HG03139 (cell line): ENCODE results near the gene KLK3.

Experiments used
- ATAC-seq: cut with Tn5 transposase; IDR thresholded peaks from one replicate; pipeline ENCODE4 v1.9.1; 2021; ENCODE audit not compliant: unreplicated experiment

The KLK3 gene

GRCh38 chr19:50830266-50831025, 24.3 kb upstream of the KLK3 start:
- ATAC-seq, result no peak

DNA sequence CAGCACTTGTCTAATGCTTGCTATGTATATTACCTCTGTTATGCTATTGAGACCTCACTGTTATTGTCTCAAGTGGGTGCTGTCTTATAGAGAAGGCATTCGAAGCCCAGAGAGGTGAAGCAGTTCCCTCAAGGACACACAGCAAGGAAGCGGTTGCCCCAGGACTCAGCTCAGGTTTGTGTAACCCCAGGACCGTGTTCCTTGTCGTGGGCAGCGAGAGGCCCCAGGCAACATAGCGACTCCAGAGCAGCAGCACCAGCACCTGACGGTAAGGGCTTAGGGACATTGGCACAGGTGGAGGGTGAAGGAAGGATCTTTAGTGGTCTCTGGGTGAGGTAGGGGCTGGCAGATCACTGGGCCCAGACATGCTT, 23.7 kb upstream of the KLK3 start:
- ATAC-seq, result no peak

DNA sequence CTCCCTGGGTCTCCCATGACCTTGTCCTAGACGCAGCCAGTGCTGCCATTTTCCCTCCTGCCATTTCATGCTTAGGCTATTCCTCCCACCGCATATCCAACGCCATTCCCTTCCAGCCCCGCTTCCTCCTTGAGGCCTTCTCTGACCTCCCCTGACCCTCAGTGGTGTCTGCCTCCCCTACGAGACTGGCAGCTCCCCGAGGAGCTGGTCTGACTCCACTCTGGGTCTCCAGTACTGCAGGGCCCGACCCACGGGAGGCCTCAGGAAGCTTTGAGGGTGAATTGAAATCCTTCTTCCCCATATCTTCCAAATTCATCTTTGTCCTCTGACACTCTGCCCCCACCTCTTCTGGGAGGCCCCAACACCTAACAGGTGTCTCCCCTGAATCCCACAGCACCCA, 22.0 kb upstream of the KLK3 start:
- ATAC-seq, result no peak

DNA sequence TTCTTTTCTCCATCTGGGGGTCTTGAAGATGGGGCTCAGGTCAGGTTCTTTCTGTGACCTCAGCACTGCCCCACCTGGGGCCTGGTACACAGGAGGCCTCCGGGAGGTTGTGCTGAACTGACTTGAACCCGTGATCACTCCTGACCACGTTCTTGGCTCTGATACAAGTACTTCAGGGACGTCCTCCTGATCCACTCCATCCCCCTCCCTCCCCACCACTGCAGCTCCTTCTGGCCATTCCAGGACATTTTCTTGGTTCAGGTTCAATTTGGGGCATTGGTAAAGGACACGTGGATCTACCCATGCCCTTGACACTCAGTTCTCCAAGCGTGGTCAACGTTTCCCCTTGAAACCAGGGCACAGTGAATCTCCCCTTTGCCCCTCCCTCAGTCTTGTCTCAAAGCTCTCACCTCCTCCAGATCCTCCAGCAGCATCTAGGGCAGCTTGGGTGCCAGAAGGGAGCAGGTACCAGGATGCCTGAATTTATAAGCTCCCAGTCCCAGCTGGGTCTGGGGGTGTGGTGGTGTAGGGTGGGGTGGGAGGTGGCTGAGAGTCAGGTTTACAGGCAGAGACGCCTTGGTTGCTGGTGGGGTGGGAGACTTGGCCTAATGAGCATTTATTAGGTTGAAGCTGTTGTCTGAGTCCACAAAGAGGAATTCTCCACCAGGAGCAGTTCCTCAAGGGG, 21.5 kb upstream of the KLK3 start, which contains the start of gene KLK15:
KLK15 (minus strand) TSS at position 458 of the 685 bp plus-strand sequence. CDS start 2,082 bp downstream, outside the sequence.
- ATAC-seq, result no peak

GRCh38 chr19:50833802-50834167, 20.9 kb upstream of the KLK3 start:
- no peak for ATAC-seq

GRCh38 chr19:50835103-50835784, 19.5 kb upstream of the KLK3 start:
- ATAC-seq, result no peak

DNA sequence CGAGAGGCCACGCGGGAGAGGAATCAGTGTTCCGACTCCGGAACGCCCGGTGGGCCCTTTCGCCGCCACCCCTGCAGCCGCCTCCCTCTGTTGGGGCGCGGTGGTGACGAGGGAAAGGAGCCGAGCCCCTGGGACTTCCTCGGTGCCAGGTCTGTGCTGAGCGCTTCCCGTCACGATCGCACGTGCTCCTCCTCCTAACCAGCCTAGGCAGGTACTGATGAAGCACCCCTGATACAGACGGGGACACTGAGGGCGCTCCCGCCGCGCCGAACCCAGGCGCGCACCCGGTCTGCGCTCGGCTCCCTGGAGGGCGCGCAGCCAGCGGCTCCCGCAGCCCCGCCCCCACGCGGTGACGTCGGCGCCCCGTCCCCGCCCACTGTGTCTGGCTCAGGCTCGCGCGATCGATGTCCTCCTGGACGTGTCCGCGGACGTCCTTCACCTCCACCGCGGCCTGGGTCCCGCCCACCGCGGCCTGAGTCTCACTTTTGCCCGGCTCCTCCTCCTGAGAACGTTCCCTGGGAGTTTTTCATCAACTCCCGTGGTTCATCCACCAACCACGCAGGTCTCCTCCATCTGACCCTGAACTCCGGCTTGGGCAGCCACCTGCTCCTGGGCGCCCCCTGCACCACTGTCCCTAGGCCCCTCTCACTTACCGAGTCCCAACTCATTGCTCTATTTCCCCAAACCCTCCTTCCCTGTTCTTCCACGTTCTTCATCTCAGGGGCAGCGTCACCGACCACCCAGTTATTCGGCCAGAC, 18.8 kb upstream of the KLK3 start:
- ATAC-seq, result peak; percentile 70

GRCh38 chr19:50836543-50837195, 18.0 kb upstream of the KLK3 start:
- no peak for ATAC-seq

GRCh38 chr19:50837300-50837699, 17.4 kb upstream of the KLK3 start:
- no peak for ATAC-seq

DNA sequence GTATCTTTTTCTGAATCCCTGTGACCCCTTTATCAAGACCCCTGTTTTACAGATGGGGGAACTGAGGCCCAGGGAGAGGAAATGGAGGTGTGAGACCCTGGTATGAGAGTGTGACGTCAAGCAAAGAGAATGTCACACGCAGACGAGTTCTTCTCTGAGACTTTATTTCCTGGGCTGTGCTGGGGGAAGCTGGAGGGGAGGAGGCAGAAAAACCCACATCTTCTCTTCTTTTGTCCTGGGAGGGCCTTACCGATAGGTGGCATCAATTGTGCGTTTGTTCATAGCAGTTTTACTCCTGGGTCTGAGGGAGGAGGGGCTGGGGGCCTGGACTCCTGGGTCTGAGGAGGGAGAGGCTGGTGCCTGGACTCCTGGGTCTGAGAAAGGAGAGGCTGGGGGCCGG, 16.5 kb upstream of the KLK3 start:
- ATAC-seq, result no peak

DNA sequence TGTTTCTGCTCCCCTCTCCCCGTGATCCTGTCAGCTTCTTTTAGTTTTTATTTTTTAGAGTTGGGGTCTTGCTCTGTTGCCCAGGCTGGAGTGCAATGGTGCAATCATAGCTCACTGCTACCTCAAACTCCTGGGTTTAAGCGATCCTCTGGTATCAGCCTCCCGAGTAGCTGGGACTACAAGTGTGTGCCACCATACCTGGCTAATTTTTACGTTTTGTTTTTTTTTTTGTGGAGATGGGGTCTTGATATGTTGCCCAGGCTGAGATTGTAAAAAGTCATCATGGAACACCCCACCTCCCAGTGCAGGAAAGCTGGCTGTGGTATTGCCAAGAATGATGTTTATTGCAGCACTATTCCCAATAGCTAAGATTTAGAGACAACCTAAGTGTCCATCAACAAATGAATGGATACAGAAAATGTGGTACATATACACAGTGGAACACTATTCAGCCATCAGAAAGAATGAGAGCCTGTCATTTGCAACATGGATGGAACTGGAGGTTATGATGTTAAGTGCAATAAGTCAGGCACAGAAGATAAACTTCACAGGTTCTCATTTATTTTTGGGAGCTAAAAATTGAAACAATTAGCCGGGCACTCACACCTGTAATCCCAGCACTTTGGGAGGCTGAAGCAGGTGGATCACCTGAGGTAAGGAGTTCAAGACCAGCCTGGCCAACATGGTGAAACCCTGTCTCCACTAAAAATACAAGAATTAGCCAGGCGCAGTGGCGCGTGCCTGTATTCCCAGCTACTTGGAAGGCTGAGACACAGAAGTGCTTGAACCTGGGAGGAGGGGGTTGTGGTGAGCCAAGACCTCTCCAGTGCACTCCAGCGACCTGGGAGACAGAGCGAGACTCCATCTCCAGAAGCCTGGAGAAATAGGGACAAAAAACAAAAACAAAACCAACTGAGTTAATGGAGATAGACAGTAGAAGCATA, 14.7 kb upstream of the KLK3 start:
- no peak for ATAC-seq

- ATAC-seq, result no peak
These were observed 12.6 kb upstream of the KLK3 start for GRCh38 chr19:50842130-50842529.

GRCh38 chr19:50843205-50843604, 11.5 kb upstream of the KLK3 start:
- ATAC-seq, result no peak

DNA sequence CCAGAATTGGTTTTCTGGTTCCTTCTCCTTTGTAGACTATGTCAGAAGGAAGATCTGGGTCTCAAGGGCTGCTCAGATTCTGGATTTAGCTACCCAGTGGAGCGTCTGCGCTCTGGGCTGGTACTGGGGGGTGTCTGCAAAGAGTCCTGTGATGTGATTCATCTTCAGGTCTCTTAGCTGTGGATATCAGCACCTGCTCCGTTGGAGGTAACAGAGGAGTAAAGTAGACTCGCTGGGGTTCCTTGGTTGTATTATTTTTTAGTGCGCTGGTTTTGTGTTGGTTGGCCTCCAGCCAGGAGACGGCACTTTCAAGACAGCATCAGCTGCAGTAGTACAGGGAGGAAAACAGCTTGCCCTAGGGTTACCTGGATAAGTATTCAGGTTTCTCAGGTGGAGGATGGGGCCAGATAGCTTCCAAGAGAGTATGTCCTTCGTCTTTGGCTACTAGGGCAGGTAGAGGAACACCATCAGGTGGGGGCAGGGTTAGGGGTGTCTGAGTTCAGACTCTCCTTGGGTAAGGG, 11.0 kb upstream of the KLK3 start:
- ATAC-seq, result no peak

DNA sequence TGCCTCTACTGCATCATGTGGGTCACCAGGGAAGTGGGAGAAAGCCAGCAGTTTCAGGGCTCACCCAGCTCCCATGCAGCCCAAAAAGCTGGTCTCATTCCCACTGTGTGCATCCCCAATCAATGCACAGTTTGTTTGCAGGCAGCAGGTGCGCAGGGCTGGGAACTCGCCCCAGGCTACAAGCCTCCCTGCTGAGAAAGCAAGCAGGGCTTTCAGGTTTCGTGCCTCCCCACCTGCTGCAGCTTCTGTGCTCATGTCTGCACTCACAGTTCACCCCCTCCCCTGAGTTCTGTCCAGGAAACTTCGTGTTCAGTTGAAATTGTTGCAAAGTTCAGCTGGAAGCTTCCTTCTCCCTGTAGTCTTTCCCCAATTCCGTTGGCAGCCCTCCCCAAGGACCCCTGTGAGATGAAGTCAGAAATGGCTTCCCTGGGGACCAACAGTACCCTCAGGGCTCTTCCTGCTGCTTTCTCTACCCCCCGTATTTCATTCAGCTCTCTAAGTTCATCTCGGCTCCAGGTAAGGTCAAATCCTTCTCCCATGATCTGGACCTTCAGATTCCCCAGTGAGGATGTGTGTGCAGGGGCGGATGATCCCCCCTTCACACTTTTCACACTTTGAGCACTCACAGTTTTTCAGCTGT, 10.3 kb upstream of the KLK3 start:
- no peak for ATAC-seq

- ATAC-seq, result no peak
These were observed 4.0 kb upstream of the KLK3 start for GRCh38 chr19:50850738-50851137.

DNA sequence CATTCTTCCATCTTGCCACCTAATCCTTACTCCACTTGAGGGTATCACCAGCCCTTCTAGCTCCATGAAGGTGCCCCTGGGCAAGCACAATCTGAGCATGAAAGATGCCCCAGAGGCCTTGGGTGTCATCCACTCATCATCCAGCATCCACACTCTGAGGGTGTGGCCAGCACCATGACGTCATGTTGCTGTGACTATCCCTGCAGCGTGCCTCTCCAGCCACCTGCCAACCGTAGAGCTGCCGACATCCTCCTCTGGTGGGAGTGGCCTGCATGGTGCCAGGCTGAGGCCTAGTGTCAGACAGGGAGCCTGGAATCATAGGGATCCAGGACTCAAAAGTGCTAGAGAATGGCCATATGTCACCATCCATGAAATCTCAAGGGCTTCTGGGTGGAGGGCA, 3.1 kb upstream of the KLK3 start:
- no peak for ATAC-seq

DNA sequence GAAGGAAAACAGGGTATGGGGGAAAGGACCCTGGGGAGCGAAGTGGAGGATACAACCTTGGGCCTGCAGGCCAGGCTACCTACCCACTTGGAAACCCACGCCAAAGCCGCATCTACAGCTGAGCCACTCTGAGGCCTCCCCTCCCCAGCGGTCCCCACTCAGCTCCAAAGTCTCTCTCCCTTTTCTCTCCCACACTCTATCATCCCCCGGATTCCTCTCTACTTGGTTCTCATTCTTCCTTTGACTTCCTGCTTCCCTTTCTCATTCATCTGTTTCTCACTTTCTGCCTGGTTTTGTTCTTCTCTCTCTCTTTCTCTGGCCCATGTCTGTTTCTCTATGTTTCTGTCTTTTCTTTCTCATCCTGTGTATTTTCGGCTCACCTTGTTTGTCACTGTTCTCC, 2.7 kb downstream of the KLK3 start:
- no peak for ATAC-seq

- no peak for ATAC-seq
These were observed 4.2 kb downstream of the KLK3 start for GRCh38 chr19:50858886-50859285.
